Natural killer cell (primary cell): ENCODE results near the gene STT3B. TPM values are rescaled to one million over a fixed set of nuclear protein-coding genes. Genes with fewer than 3 reads are reported as not detected.

Experiments used
- ATAC-seq, 3 donors: fragments of 150-1000 bp in 2 of 3; fragments of 200-7000 bp in 1 of 3; cut with Tn5 transposase; 1 replicate in 1 of 3; 2 replicates in 2 of 3; pipeline ENCODE4 v1.10.0; 2021; ENCODE audit warnings: mild to moderate bottlenecking in 2 of 3, moderate library complexity in 2 of 3
- DNase-seq, 2 donors: peaks; one replicate each; pipeline versions ENCODE4 v3.0.0 to v3.0.0-alpha.2; 2013 to 2021; ENCODE audit warnings: mixed read lengths in 1 of 2
- H3K27ac ChIP-seq: one replicate; pipeline ENCODE4 v1.5.1; 2013; ENCODE audit warnings: mild to moderate bottlenecking, low read length
- H3K27me3 ChIP-seq: one replicate; pipeline ENCODE4 v1.6.1; 2013; ENCODE audit warnings: low read length; ENCODE audit not compliant: control insufficient read depth, insufficient read depth
- H3K36me3 ChIP-seq: one replicate; pipeline ENCODE4 v1.6.1; 2013; ENCODE audit warnings: low read length; ENCODE audit not compliant: control insufficient read depth, insufficient read depth
- H3K4me1 ChIP-seq: one replicate; pipeline ENCODE4 v1.6.1; 2013; ENCODE audit warnings: low read length; ENCODE audit not compliant: control insufficient read depth, insufficient read depth
- H3K4me3 ChIP-seq: one replicate; pipeline ENCODE4 v1.5.1; 2013; ENCODE audit warnings: low read length
- H3K9me3 ChIP-seq: one replicate; pipeline ENCODE4 v1.6.1; 2013; ENCODE audit warnings: low read length; ENCODE audit not compliant: control insufficient read depth, insufficient read depth
- H3K27ac Mint-ChIP-seq, 2 donors: one replicate each; pipeline ENCODE4 v1.8.0; 2022; ENCODE audit warnings: mild to moderate bottlenecking in 2 of 2, mixed read lengths in 2 of 2, moderate library complexity in 1 of 2
- H3K27me3 Mint-ChIP-seq, 2 donors: one replicate each; pipeline ENCODE4 v1.8.0; 2022; ENCODE audit warnings: low read depth in 2 of 2, mixed read lengths in 2 of 2
- H3K36me3 Mint-ChIP-seq: one replicate; pipeline ENCODE4 v1.8.0; 2022; ENCODE audit warnings: mixed read lengths
- H3K4me1 Mint-ChIP-seq, 2 donors: one replicate each; pipeline ENCODE4 v1.8.0; 2022; ENCODE audit warnings: mixed read lengths in 2 of 2
- H3K4me3 Mint-ChIP-seq: one replicate; pipeline ENCODE4 v1.8.0; 2022; ENCODE audit warnings: mild to moderate bottlenecking, moderate library complexity, mixed read lengths
- H3K9me3 Mint-ChIP-seq, 2 donors: one replicate each; pipeline ENCODE4 v1.8.0; 2022; ENCODE audit warnings: mixed read lengths in 2 of 2
- WGBS: methylation state at CpG from one replicate; pipeline ENCODE4 v1.1.7; 2013; ENCODE audit warnings: missing lambda C conversion rate; ENCODE audit not compliant: insufficient coverage; 5-methylcytosine and 5-hydroxymethylcytosine counted together
- intact Hi-C: fragments of 100-400 bp; cut with micrococcal nuclease; formaldehyde crosslinking; loops from one replicate; pipeline ENCODE4 v1.14.2; 2022
- total RNA-seq, 4 donors: library from RNA; stranded (reverse); fragments of 120-200 nt in 1 of 4; gene quantifications; one replicate each; pipeline versions ENCODE4 v1.2.3 to v1.2.4, GENCODE V29; 2013 to 2022
- TF ChIP-seq, protein P1 (sequence below): fragments of 200-600 bp; IDR thresholded peaks from one replicate; pipeline ENCODE4 v1.8.0; 2022; ENCODE audit warnings: antibody characterized with exemption

Gene STT3B
- total RNA-seq, 3 donors from 2014 or later (not counting 1 experiment from before 2014, with no cell fraction given), result 83.4 to 132 (median 99.0) TPM

DNA sequence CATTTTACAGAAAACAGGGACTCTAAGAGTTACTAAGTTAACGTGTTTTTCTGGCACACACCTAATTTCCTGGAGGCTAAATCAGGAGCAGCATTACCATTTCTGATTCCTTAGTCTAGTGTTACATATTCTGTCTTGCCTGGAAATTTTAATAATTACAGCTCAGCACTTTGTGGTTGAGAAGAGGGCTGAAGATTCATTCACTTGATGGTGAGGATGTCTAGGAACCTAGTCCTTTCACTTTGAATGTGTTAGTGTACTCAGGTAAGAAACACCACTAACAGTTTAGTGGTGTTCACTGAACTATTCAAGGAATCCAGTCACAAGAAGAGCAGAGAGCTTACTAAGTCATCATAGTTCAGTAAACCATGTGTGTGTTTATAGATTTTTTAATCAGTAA, 102.8 kb downstream of the STT3B start:
- H3K36me3 Mint-ChIP-seq, result no peaks in the 10 kb centered on the region
- H3K9me3 Mint-ChIP-seq, result no peaks in the 10 kb centered on the region
- 36% methylated on average over 1 of the region's 1 CpG for WGBS
- TF ChIP-seq, protein P1, sequence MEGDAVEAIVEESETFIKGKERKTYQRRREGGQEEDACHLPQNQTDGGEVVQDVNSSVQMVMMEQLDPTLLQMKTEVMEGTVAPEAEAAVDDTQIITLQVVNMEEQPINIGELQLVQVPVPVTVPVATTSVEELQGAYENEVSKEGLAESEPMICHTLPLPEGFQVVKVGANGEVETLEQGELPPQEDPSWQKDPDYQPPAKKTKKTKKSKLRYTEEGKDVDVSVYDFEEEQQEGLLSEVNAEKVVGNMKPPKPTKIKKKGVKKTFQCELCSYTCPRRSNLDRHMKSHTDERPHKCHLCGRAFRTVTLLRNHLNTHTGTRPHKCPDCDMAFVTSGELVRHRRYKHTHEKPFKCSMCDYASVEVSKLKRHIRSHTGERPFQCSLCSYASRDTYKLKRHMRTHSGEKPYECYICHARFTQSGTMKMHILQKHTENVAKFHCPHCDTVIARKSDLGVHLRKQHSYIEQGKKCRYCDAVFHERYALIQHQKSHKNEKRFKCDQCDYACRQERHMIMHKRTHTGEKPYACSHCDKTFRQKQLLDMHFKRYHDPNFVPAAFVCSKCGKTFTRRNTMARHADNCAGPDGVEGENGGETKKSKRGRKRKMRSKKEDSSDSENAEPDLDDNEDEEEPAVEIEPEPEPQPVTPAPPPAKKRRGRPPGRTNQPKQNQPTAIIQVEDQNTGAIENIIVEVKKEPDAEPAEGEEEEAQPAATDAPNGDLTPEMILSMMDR, result no peak
- DNase-seq (peak in 1 of 2 donors; percentile 14), ATAC-seq (peak in 2 of 3 donors; percentile 36 to 42)
- H3K4me1 ChIP-seq, result no peaks in the 10 kb centered on the region
- H3K36me3 ChIP-seq, result peaks cover 34% of the 10 kb centered on the region
- intact Hi-C loops, result no loop called here
- H3K27me3 ChIP-seq, result no peaks in the 10 kb centered on the region
- no peak overlapping the region for H3K4me3 ChIP-seq
- peak overlapping the region; percentile 78 to 89 for H3K27ac Mint-ChIP-seq
- peaks cover 26 to 30% of the 10 kb centered on the region in 2 donors for H3K4me1 Mint-ChIP-seq
- peak overlapping the region; percentile 68 for H3K27ac ChIP-seq
- no peaks in the 10 kb centered on the region for H3K27me3 Mint-ChIP-seq
- peak overlapping the region; percentile 47 for H3K4me3 Mint-ChIP-seq
- H3K9me3 ChIP-seq, result no peaks in the 10 kb centered on the region

DNA sequence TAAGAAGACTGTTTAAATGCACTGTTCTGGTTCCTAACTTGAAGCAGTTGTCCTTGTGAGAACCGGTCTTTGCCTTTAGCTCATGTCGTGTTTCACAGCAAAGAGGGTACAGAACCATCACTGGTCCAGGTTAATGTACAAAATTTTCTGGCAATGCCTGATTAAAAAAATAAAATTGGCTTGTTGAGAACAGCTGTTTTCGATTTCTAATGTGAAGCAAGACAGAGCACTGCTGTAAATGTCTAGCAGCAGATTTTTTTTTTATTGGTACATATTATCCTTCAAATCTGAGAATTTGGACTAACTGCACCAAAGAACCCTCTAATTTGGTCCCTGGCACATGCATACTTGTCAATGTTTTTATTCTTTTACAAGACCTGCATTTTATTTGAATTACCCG, 103.3 kb downstream of the STT3B start:
- H3K4me3 ChIP-seq, result no peak overlapping the region
- TF ChIP-seq, protein P1, result no peak
- H3K27ac Mint-ChIP-seq, result peak overlapping the region; percentile 78 to 89
- DNase-seq (no peak), ATAC-seq (no peak)
- peaks cover 31% of the 10 kb centered on the region for H3K36me3 ChIP-seq
- H3K27ac ChIP-seq, result peak overlapping the region; percentile 68
- no peaks in the 10 kb centered on the region for H3K27me3 ChIP-seq
- no peaks in the 10 kb centered on the region for H3K36me3 Mint-ChIP-seq
- no peaks in the 10 kb centered on the region for H3K9me3 Mint-ChIP-seq
- intact Hi-C loops, result no loop called here
- H3K27me3 Mint-ChIP-seq, result no peaks in the 10 kb centered on the region
- H3K4me3 Mint-ChIP-seq, result peak overlapping the region; percentile 47
- no peaks in the 10 kb centered on the region for H3K4me1 ChIP-seq
- no peaks in the 10 kb centered on the region for H3K9me3 ChIP-seq
- WGBS, result 91% methylated on average over 3 of the region's 4 CpGs
- peaks cover 26 to 30% of the 10 kb centered on the region in 2 donors for H3K4me1 Mint-ChIP-seq

DNA sequence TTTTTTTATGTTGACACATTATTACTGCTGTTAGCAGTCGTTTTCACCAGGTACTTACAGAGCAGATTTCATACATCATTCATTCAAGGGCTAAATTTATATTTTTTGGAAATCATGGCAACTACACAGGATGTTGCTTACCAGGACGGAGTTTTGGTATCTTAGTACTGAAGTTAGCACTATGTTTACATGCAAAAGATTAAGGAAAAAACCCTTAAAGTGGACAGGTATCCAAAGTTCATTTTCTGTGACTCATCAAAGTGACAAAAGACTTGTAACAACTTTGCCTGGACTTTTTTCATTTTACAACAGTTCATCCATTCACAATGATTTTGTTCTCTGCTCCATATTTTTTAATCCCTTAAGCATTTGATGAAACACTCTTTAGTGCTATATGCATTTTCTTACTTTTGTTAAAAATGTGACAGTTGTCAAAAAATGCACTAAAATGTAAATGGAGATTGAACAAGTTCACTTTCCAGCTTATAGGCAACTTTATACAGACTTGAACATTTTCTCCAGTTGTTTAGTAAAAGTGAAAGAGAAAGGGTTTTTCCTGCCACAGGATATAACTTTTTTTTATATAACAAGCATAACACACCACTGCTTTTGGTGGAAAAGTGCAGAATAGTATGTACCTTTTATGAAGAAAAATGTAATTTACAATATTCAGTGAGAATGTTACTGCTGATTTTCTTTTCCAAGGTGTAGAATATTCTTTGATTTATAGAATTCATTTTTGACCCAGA, 104.1 kb downstream of the STT3B start:
- H3K4me1 ChIP-seq, result no peaks in the 10 kb centered on the region
- H3K27me3 Mint-ChIP-seq, result no peaks in the 10 kb centered on the region
- TF ChIP-seq, protein P1, result no peak
- ATAC-seq (peak in 2 of 3 donors; percentile 70 to 80), DNase-seq (peak in 1 of 2 donors; percentile 38)
- intact Hi-C loops, result no loop called here
- H3K9me3 Mint-ChIP-seq, result no peaks in the 10 kb centered on the region
- H3K27ac ChIP-seq, result peak overlapping the region; percentile 68
- 9% methylated on average over 1 of the region's 2 CpGs for WGBS
- peak overlapping the region; percentile 35 for H3K4me3 Mint-ChIP-seq
- no peaks in the 10 kb centered on the region for H3K9me3 ChIP-seq
- H3K4me1 Mint-ChIP-seq, result peaks cover 26 to 30% of the 10 kb centered on the region in 2 donors
- peak overlapping the region; percentile 78 to 89 for H3K27ac Mint-ChIP-seq
- peaks cover 23% of the 10 kb centered on the region for H3K36me3 ChIP-seq
- no peak overlapping the region for H3K4me3 ChIP-seq
- no peaks in the 10 kb centered on the region for H3K36me3 Mint-ChIP-seq
- no peaks in the 10 kb centered on the region for H3K27me3 ChIP-seq
